HL-60 (cell line): ENCODE data around the gene CKAP2L.
A peak's percentile ranks its signal among the peaks of the same experiment; 100 is the strongest.

ENCODE experiments used
- CTCF ChIP-seq: IDR thresholded peaks from one replicate; pipeline ENCODE4 v1.5.1; 2011; ENCODE audit warnings: low read length, control low read depth, inconsistent platforms; ENCODE audit not compliant: insufficient read depth
- GABPA ChIP-seq: IDR thresholded peaks from 2 replicates; pipeline ENCODE4 v1.6.1; 2012; ENCODE audit warnings: low read depth
- POLR2AphosphoS5 ChIP-seq: IDR thresholded peaks from 2 replicates; pipeline ENCODE4 v1.6.1; 2012; ENCODE audit warnings: low read depth
- REST ChIP-seq: IDR thresholded peaks from 2 replicates; pipeline ENCODE4 v1.6.1; 2012; ENCODE audit warnings: low read depth; ENCODE audit not compliant: insufficient replicate concordance

- TF ChIP-seq CTCF (no peak), GABPA (no peak), POLR2AphosphoS5 (peak; percentile 52; the same call in 1 of the 2 replicates), REST (no peak)
These were observed 23.5 kb upstream of the CKAP2L start for GRCh38 chr2:112787729-112788393.
